ENCODE measurements around the gene TEDDM1.
"Not testable (repeated sequence)": the region's sequence is repeated elsewhere in the genome, so short reads cannot be mapped to it uniquely, and the experiment has no call there.

TEDDM1 gene

GRCh38 chr1:182379781-182380180 lies 20.7 kb downstream of the TEDDM1 start:
- DNase-seq: not testable (repeated sequence)

DNA sequence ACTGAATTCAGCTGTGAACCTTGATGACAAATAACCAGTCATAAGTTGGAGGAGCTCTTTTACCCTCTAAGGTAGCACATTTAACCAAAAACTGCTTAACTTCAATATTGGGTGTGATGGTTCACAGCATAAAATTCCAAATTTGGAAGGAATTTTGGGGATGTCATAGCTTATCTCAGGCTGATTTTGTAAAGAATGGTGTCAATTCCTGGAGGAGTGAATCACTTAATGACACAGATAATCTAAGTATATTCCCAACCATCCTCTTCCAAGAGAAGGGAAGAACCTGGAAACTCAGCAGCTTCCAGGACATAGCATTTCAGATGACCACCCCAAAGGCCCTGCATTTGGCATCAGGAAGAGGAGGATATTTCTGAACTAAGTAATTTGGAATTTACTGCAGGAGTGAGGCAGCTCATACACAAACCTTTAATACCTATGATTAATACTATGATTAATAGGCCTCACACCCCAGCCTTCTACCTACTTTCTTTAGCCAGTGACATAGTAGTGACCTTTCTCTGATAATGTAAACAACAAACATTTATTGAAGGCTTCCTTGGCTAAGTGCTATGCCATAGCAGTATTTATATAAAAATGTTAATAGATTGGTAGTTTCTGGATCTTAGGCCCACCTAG lies 23.4 kb downstream of the TEDDM1 start:
- no peak for DNase-seq

- DNase-seq: no peak
Observed at GRCh38 chr1:182374101-182374834, 26.2 kb downstream of the TEDDM1 start.

DNA sequence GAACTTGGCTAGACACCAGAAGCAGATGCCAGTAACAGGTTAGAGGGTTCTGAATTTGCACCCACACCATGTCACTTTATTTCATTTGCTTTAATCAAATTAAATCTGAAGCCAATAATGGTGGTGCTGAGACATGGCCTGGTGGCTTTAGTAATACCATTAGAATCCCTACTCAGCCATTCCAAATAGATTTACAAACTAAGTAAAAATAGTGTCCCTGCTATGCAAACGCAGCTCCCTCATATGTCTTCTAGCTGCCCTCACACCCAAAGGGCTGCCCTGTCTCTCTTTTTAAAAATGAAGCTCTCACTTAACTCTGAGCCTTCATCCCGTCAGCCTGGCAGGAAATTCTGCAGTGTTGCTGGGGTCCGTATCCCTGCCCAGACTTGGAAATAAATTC lies 29.9 kb downstream of the TEDDM1 start:
- no peak for DNase-seq

DNA sequence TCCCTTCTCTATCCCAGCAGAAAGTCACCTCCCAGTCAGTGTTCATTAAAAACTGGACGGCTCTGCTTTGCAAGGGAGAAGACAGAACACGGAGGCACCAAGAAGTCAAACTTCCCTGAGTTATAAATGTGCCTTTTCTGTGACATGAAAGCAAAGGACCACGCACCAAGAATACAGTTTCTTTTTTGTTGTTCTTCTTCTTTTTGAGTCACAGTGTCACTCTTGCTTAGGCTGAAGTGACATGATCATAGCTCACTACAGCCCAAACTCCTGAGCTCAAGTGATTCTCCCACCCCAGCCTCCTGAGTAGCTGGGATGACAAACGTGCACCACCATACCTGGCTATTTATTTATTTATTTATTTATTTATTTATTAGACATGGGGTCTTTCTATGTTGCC lies 31.6 kb downstream of the TEDDM1 start:
- DNase-seq: no peak

DNA sequence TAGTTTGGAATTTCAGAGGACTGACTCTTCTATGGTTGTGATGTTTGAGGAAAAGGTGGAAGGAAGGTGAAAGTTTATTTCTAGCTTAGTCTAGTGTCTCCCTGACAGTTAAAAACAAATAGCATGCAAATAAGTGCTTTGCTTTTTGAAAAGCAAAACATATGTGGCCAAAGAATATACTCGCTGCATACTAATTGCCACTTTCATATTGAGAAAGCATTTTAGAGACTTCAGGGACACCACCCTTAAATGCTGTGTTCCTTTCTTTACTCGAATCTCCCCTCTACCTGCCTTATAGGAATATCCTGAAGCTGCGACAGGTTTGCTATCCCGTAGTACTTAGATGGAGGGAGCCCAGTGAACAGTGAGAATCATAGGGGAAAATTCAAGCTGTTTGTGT lies 32.1 kb downstream of the TEDDM1 start:
- no peak for DNase-seq

- DNase-seq: no peak
Observed at GRCh38 chr1:182367926-182368325, 32.5 kb downstream of the TEDDM1 start.

DNA sequence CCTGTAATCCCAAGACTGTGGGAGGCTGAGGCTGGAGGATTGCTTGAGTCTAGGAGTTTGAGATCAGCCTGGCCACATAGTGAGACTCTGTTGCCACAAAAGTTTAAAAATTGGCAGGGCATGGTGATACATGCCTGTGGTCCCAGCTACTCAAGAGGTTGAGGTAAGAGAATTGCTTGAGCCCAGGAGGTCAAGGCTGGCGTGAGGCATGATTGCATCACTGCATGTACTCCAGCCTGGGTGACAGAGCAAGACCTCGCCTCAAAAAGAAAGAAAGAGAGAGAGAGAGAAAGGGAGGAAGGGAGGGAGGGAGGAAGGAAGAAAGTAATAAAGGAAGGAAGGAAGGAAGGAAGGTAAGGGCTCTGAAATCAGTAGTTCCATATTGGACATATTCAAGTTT lies 33.9 kb downstream of the TEDDM1 start:
- no peak for DNase-seq

- DNase-seq: no peak
Observed at GRCh38 chr1:182359645-182360044, 40.8 kb downstream of the TEDDM1 start.

DNA sequence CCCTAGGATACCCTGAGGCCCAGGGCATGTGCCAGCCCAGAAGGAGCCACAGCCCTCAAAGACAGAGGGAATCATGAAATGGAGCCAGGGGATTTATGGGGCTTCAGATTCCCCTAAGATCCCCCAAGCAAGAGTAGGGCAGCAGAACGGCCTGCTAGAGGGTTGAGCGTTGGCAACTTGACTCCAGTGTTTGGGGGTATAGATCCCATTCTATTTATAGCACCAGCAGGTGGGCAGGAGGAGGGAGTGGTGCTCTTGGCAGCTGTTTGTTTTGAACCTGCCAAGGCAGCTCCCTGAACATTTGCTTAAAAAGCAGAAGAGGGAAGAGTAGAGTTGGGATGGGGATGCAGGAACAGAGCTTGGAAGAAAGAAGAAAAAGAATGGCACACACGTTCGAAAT lies 42.6 kb downstream of the TEDDM1 start:
- DNase-seq: no peak

- no peak for DNase-seq
Observed at GRCh38 chr1:182357171-182357570, 43.3 kb downstream of the TEDDM1 start.

- no peak for DNase-seq
Observed at GRCh38 chr1:182355723-182356098, 44.8 kb downstream of the TEDDM1 start.

GRCh38 chr1:182351790-182352364 lies 48.6 kb downstream of the TEDDM1 start:
- DNase-seq: no peak

DNA sequence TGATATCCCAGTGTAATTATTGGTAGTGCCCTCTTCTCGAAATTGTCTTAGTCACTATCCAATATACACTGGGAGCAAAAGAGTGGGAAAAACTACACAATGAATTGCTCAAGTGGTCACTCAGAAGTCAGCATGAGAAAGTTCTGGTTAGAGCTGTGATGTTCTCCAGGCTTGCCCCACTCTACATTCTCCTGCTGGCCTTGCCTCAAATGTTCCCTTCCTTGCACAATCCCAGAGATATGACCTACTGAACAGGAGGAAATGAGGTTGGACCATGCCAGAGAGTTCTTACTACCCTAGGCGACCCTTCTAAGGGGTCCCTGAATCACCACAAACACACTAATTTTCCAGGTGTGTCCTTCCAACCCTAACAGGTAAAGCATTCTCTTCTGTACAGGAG lies 49.6 kb downstream of the TEDDM1 start:
- no peak for DNase-seq

GRCh38 chr1:182348961-182349747 lies 51.3 kb downstream of the TEDDM1 start:
- no peak for DNase-seq

Measured in hippocampal formation (tissue), 2 donors.